GM19324 (cell line): ENCODE data around the gene GGT5.
"Not testable (repeated sequence)": the region's sequence is repeated elsewhere in the genome, so short reads cannot be mapped to it uniquely, and the experiment has no call there.

Source experiments
- ATAC-seq: cut with Tn5 transposase; IDR thresholded peaks from one replicate; pipeline ENCODE4 v1.9.1; 2021; ENCODE audit warnings: mild to moderate bottlenecking, moderate library complexity; ENCODE audit not compliant: unreplicated experiment, low FRiP score

GGT5 gene

DNA sequence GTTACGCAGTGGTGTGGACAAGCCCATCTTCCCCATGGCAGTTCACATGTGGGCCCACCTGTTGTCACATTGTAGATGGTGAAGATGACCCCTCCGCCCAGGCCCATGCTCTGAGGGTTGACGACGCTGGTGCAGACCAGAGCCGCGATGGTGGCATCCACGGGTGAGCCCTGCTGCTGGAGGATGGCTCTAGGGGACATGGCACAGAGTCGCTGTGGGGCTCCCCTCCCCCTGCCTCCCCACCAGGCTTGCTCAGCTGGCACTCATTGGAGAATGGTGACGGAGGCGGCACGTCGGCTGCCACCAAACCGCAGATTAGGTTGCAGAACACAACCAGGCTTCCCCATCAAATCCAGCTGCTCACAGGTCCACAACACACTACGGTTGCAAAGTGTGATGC is 11.1 kb downstream of the GGT5 start:
- ATAC-seq: no peak

DNA sequence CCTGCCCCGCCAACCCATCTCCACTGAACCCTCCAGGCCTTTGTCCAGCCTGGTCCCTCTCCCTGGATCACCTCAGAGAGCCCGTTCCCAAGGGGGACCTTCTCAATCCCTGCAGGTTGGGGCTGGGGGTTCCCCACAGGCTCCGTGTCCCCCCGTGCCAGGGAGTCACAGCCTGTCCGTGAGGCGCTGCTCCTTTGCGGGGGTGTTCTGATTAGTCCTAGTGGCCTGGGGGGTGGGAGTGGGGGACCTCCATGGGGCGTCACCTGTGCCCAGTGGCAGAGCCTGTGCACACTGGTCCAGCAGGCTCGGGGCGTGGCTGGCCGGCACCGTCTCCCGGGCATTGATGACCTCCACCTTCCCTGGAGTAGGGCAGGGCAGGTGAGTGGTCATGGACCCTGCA is 11.6 kb downstream of the GGT5 start:
- ATAC-seq: no peak

DNA sequence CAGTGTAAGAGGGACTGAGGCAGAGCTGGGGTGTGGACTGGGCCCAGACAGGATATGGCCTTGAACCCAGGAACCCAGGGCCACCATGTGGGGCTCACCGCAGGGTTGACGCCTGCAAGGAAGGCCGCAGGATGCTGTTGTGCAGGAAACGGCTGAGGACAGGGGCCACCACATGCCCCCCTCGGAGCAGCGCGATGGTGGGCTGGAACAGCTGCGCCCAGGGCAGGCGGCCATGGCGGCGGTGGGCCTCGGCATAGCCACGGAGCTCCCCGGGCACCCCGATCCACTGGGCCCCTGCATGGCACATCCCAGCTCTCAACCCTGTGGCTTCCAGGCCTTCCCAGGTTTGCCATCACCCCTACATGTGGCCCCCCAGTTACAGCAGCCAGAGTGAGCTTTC is 12.2 kb downstream of the GGT5 start:
- ATAC-seq: no peak

DNA sequence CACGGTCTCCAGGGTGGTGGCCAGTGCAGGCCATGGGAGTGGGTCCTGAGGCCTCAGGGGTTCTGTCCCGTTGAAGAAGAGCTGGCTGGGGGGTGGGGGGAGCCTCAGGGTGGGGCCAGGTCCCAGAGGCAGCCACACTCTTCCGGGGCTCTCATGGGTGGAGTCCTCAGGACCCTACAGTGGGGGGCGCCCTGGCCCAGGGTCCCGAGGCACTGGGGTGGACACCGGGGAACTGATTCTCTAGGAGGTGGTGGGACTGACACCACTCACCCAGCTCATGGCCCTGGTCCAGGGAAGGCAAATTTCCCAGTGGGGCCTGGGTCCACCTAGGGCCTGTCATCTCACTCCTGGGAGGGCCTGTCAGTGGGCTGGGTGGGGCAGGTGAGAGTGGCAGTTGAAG is 12.8 kb downstream of the GGT5 start:
- no peak for ATAC-seq

DNA sequence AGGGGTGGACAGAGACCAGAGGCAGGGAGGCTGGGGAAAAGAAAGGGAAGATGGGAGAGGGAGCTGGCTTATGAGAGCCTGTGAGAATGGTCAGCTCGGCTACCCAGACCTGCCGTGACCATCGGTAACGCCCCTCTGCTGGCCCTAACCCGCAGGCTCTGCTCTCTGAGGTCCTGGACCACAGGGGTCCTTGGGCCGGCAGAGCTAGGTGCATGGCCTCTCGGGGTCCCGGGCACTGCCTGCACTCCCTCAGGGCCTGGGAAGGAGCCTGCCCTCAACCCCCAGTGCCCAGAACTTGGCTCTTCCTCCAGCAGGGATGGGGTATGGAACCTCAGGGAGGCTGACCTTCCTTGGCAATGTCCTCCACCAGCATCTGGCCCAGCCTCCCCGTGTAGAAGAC is 13.2 kb downstream of the GGT5 start:
- ATAC-seq: no peak

DNA sequence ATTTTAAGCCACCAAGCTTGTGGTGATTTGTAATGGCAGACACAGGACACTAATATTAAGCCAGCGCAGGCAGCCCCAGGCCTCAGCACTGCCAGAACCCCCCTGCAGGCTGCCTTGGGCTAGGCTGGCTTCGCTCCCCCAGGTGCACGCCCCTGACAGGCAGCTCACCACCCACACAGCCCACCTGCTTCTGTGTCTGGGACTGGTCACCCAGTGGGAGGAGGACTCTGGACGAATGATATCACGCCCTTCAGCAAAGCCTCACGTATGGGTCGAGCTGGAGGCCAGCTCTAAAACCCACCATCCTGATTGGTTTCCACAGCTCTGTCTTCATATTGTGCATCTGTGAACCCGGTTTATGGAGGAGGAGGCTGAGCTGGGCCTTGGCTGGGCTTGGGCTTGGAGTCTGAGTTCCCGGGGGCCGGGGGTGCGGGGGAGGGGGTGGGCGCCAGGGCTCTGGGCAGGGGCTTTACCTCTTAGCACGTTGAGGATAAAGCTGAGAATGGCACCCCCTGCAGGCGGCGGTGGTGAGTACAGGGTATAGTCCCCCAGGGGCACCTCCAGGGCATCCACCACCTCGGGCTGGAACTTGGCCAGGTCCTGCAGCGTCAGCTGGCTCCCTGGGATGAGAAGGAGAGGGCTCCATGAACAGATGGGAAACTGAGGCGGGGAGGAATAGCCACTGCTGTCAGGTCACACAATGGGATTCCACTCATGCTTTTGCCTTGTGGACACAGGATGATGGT is 13.8 kb downstream of the GGT5 start:
- no peak for ATAC-seq

DNA sequence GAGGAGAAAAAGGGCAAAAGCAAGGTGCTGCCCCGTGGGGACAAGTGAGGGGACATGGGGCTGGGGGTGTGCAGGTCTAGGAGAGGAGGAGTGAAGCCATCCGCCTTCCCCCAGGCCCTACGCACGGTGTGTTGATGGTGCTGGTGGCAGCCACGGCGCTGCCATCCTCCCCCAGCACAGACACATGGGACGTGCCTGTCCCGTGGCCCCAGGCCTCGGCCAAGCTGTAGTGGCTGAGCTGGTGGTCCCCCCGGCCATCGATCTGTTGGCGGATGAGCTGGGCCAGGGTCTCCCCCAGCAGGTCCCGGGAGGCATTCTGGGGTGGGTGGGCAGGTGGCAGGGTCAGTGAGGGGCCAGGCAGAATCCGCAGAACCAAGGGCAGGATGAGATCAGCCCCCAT is 18.9 kb downstream of the GGT5 start:
- no peak for ATAC-seq

DNA sequence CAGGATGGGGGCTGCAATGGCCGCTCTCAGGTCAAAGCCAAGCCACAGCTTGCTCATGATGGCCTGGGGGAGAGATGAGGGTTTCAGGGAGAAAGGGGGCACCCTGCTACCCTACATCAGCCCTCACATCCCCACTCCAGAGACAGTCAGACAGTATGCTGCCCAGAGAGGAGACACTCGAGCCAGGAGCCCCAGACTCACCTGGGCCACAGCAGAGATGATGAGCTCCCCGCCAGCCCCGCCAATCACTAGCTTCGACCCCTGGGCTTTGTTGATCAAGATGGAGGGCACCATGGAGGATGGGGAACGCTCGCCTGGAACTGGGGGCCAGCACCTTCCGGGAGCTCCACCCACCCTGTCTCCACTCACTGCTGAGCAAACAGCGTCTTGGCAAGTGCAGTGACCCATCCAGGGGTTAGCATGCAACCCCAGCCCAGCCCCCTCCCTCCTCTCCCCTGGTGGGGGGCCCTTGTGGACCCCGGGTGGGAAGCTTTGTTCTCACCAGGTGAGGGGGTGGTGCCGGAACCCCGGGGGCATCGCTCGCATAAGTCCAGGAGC is 19.8 kb downstream of the GGT5 start:
- ATAC-seq: no peak

DNA sequence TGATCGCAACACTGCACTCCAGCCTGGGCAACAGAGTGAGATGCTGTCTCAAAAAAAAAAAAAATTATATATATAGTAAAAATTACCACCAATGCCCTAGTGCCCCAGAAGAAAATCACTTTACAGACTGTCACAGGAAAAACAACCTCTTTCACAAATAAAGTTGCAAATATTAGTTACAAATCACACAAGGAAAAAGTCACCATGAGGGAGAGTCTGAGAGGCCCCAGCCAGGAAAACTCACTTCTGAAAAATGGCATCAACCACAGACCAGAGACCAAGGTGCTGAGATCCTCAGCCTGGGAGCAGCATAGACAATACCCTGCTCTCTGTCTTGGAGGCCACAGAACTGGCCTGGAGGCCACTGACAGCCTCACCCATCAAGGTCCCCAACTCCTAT is 20.4 kb downstream of the GGT5 start:
- no peak for ATAC-seq

DNA sequence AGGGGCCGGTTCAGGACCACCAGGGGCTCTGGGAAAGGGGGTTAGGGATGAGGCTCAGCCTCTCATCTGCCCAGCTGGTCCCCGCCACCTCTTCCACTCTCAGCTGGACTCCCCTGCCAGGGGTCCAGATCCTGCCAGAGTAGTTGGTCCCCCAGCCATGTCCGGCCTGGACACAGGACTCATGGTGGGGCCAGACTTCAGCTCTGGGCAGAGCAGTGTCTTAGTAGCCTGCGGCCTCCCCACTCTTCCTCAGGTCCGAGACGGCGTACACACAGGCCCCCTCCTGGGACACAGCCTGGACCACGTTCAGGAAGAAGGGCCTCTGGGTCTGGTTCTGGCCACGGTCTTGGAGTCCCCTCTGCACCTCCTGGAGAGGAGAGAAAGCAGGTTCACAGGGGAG is 25.1 kb downstream of the GGT5 start:
- no peak for ATAC-seq

DNA sequence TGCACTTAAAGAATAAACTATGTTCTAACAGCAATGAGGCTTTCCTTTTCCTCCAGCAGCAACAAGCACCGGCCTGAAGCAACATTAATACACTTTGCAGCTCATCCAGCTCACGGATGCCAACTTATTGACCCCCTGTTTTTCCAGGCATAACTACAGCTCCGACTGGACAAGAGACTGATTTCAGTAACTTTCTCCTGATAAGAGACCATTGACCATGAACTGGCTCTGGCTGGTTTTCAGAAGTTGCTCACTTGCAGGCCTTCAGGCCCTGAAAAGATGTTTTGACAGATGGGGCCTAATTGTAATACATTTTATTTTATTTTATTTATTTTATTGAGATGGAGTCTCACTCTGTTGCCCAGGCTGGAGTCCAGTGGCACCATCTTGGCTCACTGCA is 27.5 kb downstream of the GGT5 start:
- ATAC-seq: no peak

DNA sequence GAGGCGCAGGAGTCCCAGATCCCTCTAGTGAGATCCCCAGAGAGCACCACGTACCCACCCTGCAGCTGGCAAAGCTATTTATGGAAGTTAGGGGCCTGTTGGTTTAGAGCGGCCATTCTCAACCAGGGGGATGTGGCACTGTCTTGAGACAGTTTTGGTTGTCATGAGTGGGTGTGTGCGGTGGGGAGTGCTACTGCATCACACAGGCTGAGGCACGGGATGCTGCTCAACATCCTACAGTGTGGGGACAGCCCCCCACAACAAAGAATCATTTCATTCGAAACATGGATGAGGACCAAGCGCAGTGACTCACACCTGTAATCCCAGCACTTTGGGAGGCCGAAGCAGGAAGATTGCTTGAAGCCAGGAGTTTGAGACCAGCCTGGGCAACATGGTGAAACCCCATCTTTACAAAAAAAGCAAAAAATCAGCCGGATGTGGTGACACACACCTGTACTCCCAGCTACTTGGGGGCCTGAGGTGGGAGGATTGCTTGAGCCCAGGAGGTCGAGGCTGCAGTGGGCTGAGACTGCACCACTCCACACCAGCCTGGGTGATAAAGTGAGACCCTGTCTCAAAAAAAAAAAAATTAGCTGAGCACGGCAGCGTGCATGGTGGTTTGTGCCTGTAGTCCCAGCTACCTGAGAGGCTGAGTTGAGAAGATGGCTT is 28.2 kb downstream of the GGT5 start:
- ATAC-seq: no peak

DNA sequence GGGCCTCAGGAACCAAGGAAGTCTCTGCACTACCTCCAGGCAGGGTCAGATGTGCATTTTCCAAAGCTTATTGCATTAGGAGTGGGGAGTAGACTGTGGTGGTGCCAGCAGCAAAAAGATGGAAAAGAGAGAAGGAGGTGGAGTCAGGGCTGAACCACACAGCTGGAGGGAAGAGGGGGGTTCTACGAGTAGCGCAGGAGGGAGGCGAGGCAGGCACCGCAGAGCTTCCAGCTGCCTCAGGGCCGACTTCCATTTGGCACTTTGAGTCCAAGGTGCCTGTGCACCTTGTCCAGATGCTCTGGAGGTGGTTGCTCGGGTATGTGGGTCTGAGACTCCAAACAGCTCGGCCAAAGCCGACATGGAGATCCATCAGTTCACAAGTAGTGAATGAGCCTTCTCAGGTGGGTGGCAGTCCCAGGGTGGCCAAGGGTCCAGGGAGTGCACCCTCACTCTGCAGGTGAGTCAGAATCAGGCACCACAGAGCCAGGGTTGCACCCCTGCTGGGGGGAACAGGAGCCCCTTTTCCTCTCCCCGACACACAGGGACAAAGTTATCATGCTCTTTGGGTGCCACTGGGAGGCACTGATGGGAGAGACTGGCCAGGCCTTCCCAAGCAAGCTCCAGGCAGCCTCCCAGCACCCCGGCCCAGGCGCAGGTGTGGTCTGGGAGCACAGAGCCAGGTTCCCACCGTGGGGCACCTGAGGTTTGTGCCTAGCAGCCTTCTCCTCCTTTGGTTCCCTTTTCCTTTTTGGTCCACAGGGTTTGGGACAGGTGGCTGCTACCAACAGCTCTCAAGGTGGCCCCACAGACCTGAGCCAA is 30.2 kb downstream of the GGT5 start:
- no peak for ATAC-seq

DNA sequence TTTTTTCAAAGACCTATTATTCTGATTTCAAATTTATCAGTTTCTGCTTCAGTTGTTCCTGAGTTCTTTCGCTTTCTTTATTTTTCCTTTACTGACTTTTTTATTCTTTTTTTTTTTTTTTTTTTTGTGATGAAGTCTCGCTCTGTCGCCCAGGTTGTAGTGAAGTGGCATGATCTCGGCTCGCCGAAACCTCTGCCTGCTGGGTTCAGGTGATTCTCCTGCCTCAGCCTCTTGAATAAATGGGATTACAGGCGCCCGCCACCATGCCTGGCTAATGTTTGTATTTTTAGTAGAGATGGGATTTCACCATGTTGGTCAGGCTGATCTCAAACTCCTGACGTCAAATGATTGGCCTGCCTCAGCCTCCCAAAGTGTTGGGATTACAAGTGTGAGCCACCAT is 31.8 kb downstream of the GGT5 start:
- not testable (repeated sequence) for ATAC-seq

DNA sequence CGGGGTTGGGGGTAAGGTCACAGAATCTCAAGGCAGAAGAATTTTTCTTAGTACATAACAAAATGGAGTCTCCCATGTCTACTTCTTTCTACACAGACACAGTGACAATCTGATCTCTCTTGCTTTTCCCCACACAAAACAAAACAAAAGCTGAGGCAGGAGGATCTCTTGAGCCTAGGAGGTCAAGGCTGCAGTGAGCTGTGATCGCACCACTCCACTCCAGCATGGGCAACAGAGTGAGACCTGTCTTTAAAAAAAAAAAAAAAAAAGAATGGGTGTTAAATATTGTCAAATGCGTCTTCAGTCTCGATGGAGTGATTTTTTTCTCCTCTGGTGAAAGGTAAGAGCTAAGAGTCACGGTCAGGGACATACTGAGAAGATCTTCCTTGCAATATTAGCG is 33.2 kb downstream of the GGT5 start:
- ATAC-seq: not testable (repeated sequence)

DNA sequence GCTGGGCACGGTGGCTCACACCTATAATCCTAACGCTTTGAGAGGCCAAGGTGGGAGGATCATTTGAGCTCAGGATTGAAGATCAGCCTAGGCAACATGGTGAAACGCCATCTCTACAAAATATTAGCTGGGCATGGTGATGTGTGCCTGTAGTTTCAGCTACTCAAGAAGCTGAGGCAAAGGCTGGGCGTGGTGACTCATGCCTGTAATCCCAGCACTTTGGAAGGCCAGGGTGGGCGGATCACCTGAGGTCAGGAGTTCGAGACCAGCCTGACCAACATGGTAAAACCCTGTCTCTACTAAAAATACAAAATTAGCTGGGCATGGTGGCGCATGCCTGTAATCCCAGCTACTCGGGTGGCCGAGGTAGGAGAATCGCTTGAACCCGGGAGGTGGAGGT is 34.5 kb downstream of the GGT5 start:
- ATAC-seq: not testable (repeated sequence)

DNA sequence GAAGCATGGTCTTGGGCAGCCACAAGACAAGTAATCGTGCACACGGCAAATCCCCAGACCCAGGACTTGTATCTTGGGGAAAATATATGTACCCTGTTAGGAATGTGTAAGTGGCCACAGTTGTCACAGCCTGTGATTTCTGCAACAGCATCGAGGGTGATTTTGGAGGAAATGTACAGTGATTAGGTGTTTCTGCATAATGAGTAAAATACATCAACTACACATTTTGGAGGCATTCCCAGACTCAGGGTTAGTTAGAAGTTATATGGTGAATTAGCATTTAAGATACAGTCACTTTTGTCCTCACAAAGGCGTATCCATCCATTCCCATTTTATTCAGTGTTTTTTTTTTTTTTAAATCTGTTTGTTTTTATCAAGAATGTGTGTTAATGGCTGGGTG is 35.2 kb downstream of the GGT5 start:
- ATAC-seq: no peak

DNA sequence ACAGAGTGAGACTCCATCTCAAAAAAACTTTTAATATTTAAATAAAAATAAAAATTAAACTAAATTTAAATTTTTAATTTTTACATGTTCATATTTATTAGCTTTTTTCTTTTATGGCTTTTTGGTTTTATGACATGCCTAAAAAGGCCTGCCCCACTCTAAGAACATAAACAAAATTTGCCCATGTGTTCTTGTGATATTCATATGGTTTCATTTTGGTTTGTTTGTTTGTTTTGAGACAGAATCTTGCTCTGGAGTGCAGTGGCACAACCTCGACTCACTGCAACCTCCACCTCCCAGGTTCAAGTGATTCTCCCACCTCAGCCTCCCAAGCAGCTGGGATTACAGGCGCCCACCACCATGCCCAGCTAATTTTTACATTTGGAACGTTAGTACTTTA is 35.9 kb downstream of the GGT5 start:
- no peak for ATAC-seq

DNA sequence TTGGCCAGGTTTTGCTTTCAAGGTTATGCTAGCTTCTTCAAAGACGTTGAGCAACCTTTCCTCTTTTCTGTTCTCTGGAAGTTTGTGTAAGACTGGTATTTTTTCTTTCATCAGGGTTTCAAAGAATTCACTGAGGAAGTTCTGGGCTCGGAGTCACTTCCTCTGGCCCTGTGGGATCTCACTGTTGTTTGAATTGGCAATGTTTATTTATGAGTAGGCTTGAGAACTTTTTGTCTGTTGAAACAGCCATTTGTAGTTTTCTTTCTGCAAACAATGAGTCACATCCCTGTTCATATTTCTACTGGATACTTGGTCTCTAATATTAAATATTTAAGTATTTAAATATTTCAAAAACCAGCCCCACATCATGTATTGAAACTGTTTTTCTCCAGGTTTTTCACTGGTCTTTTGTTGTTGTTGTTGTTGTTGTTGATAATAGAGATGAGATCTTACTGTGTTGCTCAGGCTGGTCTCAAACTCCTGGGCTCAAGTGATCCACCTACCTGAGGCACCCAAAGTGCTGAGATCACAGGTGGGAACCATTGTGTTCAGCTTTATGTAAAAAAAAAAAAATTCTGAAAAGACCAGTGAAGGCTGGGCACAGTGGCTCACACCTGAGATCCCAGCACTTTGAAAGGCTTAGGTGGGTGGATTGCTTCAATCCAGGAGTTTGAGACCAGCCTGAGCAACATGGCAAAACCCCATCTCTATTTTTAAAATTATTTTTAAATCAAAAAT is 36.7 kb downstream of the GGT5 start:
- ATAC-seq: no peak

DNA sequence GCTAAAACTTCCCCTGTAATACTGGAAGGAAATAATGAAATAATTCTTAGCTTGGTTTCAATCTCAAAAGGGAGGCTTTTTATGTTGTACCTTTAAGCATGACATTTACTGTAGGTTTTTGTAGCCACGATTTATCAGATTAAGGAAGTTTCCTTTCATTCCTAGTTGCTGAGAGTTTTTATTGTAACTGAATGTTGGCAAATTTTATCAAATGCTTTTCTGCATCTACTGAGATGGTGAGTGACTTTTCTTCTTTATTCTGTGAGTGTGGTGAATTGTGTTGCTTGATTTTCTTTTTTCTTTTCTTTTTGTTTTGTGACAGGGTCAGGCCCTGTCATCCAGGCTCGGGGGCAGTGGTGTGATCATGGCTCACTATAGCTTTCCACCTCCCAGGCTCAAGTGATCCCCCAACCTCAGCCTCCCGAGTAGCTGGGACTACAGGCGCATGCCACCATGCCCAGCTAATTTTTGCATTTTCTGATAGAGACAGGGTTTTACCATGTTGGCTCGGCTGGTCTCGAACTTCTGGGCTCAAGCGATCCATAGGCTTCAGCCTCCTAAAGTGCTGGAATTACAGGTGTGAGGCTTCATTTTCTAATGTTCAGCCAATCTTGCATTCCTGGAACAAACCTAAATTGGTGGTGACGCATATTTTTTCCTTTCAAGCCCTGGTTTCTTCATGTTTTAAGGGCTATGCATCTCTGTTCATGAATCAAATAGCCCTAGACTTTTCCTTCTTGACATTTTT is 37.4 kb downstream of the GGT5 start:
- no peak for ATAC-seq
